ENCODE data around the gene SH2B3.
"Not testable (repeated sequence)": the region's sequence is repeated elsewhere in the genome, so short reads cannot be mapped to it uniquely, and the experiment has no call there.

SH2B3 gene

DNA sequence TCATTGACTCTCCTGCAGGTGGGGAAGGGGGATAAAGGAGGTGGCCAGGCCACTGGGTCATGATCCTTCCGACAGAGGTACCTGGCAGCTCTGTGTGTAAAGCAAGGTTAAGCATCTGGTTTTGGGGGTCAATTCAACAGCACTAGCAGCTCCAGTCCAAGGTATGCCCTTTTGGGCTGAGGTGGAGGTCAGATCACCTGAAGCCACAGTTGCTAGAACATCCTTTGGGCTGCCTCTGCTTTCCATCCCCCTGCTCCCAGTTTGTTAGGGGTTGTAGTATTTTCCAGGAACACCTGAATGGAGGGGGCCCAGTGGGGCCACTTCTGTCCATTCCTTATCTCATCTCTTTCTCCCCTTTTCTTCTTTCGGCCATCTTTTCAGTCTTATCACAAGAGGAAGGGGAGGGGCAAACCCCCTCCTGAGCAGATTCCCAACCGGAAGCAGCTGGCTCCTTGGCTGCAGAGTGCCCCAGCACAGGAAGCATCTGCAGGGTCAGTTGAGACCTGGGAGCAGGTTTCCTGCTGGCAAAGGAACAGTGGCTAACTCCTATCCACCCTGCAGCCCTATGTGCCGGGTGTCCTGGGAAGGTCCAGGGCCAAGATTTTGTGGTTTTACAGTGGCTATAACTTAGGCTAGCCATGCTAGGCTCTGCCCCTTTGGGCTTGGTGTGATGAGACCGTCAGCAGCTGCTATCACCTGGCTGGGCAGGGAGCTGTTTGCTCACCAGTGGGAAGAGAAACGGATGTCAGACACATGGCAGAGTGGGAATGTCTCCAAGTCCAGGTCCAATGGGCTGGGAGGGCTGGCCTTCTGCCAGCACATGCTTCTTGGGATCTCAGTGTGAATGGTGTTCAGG lies 40.2 kb downstream of the SH2B3 start:
- DNase-seq: no peak

DNA sequence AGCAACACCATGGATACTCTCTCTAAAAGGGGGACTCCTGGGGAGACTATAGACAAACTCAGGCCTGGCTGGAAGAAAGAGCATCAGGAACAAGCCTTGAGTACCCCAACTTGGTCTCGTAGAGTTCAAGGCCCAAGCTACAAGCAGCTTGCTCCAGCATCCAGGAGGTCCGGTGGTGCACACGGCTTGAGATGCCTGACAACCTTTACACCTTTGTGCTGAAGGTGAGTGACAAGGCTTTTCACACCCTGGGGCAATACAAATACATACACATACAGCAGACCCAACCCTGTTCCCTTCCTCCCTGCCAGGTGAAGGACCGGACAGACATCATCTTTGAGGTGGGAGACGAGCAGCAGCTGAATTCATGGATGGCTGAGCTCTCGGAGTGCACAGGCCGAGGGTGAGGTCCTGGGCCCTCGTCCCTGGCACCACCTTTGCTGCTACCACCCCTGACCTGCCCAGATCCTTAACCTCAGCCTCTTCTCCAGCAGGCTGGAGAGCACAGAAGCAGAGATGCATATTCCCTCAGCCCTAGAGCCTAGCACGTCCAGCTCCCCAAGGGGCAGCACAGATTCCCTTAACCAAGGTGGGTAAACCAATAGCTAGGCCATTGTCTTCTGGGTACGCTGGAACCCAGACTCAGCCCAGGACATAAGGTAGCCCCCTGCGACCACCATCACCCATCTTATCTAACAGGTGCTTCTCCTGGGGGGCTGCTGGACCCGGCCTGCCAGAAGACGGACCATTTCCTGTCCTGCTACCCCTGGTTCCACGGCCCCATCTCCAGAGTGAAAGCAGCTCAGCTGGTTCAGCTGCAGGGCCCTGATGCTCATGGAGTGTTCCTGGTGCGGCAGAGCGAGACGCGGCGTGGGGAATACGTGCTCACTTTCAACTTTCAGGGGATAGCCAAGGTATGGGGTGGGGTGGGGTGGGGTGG lies 41.2 kb downstream of the SH2B3 start:
- no peak for DNase-seq

DNA sequence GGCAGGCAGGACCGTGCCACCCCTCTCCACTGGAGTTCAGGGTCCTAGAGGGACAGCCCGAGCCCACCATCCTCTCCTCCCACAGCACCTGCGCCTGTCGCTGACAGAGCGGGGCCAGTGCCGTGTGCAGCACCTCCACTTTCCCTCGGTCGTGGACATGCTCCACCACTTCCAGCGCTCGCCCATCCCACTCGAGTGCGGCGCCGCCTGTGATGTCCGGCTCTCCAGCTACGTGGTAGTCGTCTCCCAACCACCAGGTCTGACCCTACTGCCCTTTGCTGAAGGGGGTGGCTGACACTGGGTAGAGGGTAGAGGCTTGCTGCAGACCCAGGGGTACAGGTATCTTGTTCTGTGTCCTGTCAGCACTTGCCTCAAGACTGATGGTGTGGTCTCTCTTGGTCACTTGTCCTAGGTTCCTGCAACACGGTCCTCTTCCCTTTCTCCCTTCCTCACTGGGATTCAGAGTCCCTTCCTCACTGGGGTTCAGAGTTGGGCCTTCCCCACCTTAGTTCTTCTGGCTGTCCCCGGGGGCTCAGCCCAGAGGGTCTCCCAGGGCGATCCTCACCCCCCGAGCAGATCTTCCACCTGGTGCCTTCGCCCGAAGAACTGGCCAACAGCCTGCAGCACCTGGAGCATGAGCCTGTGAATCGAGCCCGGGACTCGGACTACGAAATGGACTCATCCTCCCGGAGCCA lies 42.0 kb downstream of the SH2B3 start:
- no peak for DNase-seq

DNA sequence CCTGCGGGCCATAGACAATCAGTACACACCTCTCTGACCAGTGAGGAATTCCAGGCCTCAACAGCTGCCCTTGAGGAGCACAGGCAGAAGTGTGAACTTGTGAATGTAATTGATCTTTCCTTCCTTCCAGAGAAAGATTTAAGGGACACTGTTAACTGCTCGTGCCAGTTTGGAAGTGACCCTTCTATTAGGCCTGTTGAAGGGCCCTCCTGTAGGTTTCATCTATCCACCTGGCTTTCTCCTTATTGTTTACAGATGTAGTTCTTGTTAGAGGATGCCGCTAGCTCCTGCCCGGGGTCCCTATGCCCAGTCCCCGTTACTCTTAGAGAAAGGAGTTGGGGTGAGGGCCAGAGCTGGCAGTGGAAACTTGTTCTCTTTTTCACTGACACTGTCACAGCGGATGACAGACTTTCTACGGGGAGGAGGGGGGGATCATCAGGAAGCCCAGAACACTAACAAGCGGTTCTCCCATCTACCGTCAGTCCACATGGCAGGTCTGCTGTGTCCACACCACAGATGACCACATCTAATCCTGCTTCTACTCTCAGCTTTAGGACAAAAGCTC lies 42.6 kb downstream of the SH2B3 start:
- DNase-seq: no peak

DNA sequence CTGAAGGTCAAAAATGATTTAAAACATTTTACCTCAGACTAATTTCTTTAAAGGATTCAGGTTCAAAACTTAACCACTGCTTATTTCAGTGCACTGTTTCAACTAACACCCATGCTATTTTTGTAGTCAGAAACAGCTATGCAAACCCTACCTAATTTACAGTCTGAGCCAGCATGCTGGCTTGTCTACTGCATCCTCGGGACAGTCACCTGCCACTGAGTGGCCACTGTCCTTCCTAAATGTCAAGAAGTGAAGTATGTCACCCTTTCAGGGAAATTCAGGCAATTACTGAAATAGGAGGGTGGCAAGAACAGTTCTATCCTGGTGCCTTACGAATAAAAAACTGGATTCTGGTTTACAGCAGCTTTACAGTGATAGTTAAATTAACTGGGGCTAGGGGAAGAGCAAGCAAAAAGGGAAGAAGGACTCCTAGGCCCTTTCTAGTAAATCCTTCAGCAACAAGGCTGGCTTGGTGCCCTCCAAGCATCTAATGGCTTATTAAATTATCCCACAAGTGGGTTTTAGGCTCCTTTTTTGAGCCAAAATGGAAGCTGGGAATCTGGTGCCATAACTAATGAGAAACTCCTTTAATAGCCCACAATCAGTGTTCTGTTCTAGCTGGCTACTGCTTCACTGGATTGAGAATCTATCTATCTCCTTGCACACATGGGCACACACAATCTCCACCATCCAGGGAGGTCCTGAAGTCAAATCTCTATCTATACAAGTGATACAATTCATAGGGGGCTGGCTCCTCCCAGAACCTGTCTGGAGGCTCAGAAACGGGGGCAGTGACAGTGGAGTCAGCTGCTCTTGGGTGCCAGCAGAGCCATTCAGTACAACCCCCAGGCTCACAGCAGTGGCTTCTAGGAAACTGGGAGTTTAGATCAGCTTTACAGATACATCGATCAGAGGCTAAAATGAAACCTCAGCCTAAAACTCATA lies 43.4 kb downstream of the SH2B3 start:
- DNase-seq: no peak

GRCh38 chr12:111450676-111451075 lies 45.0 kb downstream of the SH2B3 start:
- DNase-seq: no peak

GRCh38 chr12:111451232-111451631 lies 45.5 kb downstream of the SH2B3 start:
- DNase-seq: no peak

DNA sequence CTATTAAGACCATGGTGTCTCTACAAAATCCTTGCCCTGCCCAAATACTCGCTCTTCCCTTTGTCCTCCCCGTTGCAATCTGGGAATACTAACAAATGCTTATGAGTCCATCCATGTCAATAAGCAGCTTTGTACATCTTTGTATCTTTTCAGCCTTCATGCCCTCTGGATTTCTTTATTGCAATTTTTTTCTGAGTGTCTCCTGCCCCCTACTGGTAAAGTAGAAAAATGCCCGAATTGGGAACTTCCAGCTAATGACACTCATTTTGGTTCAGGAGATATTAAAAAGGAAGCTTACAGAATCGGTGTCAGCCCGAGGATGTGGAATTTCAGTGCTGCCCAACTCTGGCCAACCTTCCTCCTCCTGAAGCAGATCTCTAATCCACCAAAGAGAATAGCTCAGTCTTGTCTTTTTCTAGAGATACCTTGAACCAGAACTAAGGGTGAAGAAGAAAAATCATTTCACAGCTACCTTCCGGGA lies 46.0 kb downstream of the SH2B3 start:
- no peak for DNase-seq

GRCh38 chr12:111453071-111453989 lies 47.6 kb downstream of the SH2B3 start:
- DNase-seq: no peak

DNA sequence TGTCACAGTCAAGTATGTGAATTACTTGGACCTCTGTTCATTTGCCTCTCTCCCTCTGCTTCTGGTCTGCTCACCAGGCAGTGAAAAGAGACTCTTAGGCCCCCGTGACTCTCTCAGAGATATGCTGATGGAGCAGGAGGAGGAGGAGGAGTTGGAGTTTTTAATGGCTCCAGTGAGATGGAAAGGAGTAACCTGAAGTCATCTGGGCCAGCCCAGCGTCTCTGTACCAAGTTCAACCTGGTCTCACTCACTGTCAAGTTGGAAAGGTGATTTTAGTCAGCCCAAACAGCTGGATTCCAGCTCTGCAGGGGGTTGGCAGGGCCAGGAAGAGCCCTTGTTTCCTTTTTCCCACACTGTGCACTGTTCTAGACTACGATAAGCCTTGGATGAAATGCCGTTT lies 48.6 kb downstream of the SH2B3 start:
- no peak for DNase-seq

DNA sequence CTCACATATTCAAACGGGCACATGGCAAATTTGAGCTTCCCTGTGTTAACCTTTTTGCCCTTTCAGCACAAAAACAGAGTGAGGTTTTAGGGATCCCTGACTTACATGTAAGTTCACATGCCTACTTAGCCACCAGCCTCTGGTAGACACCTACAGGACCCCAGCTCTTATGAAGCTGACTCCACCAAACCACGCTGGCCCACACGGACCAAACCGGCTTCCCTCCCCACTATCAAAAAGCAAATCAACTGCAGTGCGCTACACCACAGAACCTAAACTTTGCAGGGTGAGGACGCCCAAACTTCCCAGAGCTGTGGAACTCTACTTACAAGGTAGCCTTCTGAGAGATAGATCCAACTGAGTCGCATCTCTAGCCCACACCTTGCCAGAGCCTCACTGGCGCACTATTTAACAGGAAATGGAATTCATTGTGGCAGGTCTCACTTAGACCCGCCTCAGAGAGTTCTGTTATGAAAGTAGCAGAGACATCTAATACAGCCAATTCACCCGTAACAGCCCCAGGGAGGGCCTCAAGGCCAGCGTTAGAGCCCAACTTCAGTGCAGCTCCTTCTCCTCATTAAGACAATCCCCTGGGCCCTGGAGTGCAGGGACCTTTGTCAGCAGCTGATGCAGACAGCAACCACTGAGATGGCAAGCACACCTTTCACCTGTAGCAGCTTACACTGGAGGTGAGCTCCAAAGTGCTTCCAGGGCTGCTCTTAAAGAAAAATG lies 49.2 kb downstream of the SH2B3 start:
- no peak for DNase-seq

DNA sequence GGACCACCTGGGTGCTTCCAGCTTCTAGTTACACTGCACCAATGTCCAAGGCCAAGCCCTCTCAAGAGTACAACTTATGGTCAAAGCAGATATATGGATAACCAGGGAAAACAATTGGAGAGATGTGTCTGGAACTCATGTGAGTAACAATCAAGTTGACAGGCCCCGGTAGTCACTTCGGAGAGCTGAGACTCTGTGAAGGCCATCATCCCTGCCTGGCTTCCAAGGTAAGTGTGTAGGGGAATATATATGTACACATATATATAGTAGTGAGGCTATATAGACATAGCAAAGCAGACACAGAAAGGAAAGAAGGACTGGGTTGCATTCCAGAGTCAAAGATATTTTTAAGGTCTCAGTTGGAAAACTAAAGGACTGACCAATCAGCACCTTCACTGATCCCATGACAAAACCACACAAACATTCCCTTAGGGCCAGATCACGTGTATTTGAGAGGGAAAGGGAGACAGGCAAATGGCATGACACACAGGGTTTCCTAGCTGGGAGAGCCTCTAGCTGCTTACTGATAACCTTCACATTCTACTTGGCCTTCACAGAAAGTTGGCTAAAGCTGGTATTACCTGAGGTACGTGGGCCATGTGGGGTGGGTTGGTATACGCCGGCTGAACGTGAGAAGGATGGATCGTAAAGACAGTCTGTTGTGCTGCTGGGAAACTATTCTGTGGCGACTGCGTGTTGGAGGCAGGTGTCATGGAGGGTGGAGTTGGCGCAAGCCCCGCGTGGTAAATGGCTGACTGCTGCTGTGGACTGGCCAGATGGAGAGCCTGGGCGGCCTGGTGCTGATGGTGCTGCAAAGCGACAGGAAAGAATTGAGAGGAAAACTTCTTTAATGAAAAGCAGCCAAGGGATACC lies 50.0 kb downstream of the SH2B3 start:
- no peak for DNase-seq

- DNase-seq: no peak
Measured at GRCh38 chr12:111457071-111457470, 51.3 kb downstream of the SH2B3 start.

- no peak for DNase-seq
Measured at GRCh38 chr12:111457577-111457976, 51.9 kb downstream of the SH2B3 start.

GRCh38 chr12:111458546-111459172 lies 52.9 kb downstream of the SH2B3 start:
- no peak for DNase-seq

DNA sequence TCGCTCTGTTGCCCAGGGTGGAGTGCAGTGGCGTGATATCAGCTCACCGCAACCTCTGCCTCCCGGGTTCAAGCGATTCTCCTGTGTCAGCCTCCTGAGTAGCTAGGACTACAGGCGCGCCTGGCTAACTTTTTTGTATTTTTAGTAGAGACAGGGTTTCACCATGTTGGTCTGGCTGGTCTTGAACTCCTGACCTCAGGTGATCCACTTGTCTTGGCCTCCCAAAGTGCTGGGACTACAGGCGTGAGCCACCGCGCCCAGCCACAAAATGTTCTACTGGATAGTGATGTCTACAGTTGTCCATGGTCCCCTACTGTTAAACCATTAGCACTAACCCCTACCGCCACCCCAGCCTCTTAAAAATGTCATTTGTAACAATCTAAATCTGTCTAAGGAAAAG lies 54.4 kb downstream of the SH2B3 start:
- not testable (repeated sequence) for DNase-seq

GRCh38 chr12:111462210-111462769 lies 56.6 kb downstream of the SH2B3 start:
- no peak for DNase-seq
